Measurements from ENCODE around the gene TMEM131.
"Not testable (repeated sequence)": the region's sequence is repeated elsewhere in the genome, so short reads cannot be mapped to it uniquely, and the experiment has no call there.

TMEM131 gene

GRCh38 chr2:98025481-98026037 lies 29.8 kb upstream of the TMEM131 start:
- H2AFZ ChIP-seq (ENCODE audit: low read depth, low read length): no peak overlapping the region
- no peak overlapping the region for H3K27ac ChIP-seq (ENCODE audit: low read length, poor library complexity, severe bottlenecking)
- H3K23ac ChIP-seq (ENCODE audit: low read length in 2 of 2): no peak overlapping the region
- H2BK120ac ChIP-seq (ENCODE audit: low read depth, low read length): no peak overlapping the region
- peaks cover under 1% of the 10 kb centered on the region for H3K9me3 ChIP-seq (ENCODE audit: control insufficient read depth, low read length)
- H3K4ac ChIP-seq (ENCODE audit: low read depth in 1 of 2, low read length in 2 of 2): no peak overlapping the region
- no peak overlapping the region for H3K9ac ChIP-seq (ENCODE audit: low read length)
- H4K8ac ChIP-seq (ENCODE audit: low read length): no peak overlapping the region
- H3K14ac ChIP-seq (ENCODE audit: low read length in 2 of 2): no peak overlapping the region
- H3K18ac ChIP-seq (ENCODE audit: low read depth in 1 of 2, low read length in 2 of 2): no peak overlapping the region
- no peak overlapping the region for H2AK5ac ChIP-seq (ENCODE audit: low read length, severe bottlenecking)
- peaks cover 6 to 12% of the 10 kb centered on the region in 2 experiments for H3K27me3 ChIP-seq (ENCODE audit: control insufficient read depth in 1 of 2, insufficient read depth in 1 of 2, low read length in 2 of 2)
- H2BK12ac ChIP-seq (ENCODE audit: low read length in 2 of 2): no peak overlapping the region
- no peak overlapping the region for H2BK5ac ChIP-seq (ENCODE audit: low read depth, low read length, poor library complexity, severe bottlenecking)
- H3K4me2 ChIP-seq (ENCODE audit: low read length, poor library complexity, severe bottlenecking): no peak overlapping the region
- no peak overlapping the region for H4K91ac ChIP-seq (ENCODE audit: low read length)
- no peaks in the 10 kb centered on the region for H3K79me1 ChIP-seq (replicated peaks; ENCODE audit: low read length, poor library complexity, severe bottlenecking)
- DNase-seq: no peak
- no peaks in the 10 kb centered on the region for H3K36me3 ChIP-seq (ENCODE audit: control insufficient read depth in 1 of 2, insufficient read depth in 2 of 2, low read depth in 1 of 2, low read length in 2 of 2)
- H2BK15ac ChIP-seq (ENCODE audit: low read depth, poor library complexity, severe bottlenecking): no peak overlapping the region
- H3K4me3 ChIP-seq (ENCODE audit: insufficient read depth in 1 of 2, low read depth in 1 of 2, low read length in 2 of 2): no peak overlapping the region
- no peaks in the 10 kb centered on the region for H3K4me1 ChIP-seq (ENCODE audit: control insufficient read depth, insufficient read depth, low read depth, low read length)

- not testable (repeated sequence) for H3K4ac ChIP-seq (ENCODE audit: low read depth in 1 of 2, low read length in 2 of 2); H3K79me1 ChIP-seq (replicated peaks; ENCODE audit: low read length, poor library complexity, severe bottlenecking); H4K91ac ChIP-seq (ENCODE audit: low read length); H2AFZ ChIP-seq (ENCODE audit: low read depth, low read length); H2AK5ac ChIP-seq (ENCODE audit: low read length, severe bottlenecking); H3K27ac ChIP-seq (ENCODE audit: low read length, poor library complexity, severe bottlenecking); H3K23ac ChIP-seq (ENCODE audit: low read length in 2 of 2); H2BK12ac ChIP-seq (ENCODE audit: low read length in 2 of 2); H3K14ac ChIP-seq (ENCODE audit: low read length in 2 of 2); H2BK120ac ChIP-seq (ENCODE audit: low read depth, low read length); H2BK15ac ChIP-seq (ENCODE audit: low read depth, poor library complexity, severe bottlenecking); H3K27me3 ChIP-seq (ENCODE audit: control insufficient read depth in 1 of 2, insufficient read depth in 1 of 2, low read length in 2 of 2); H2BK5ac ChIP-seq (ENCODE audit: low read depth, low read length, poor library complexity, severe bottlenecking); H3K36me3 ChIP-seq (ENCODE audit: control insufficient read depth in 1 of 2, insufficient read depth in 2 of 2, low read depth in 1 of 2, low read length in 2 of 2); H3K4me2 ChIP-seq (ENCODE audit: low read length, poor library complexity, severe bottlenecking); DNase-seq; H3K9ac ChIP-seq (ENCODE audit: low read length); H3K4me1 ChIP-seq (ENCODE audit: control insufficient read depth, insufficient read depth, low read depth, low read length); H3K4me3 ChIP-seq (ENCODE audit: insufficient read depth in 1 of 2, low read depth in 1 of 2, low read length in 2 of 2); H3K9me3 ChIP-seq (ENCODE audit: control insufficient read depth, low read length); H4K8ac ChIP-seq (ENCODE audit: low read length); H3K18ac ChIP-seq (ENCODE audit: low read depth in 1 of 2, low read length in 2 of 2)
- 91% methylated on average over 3 of the region's 3 CpGs for WGBS
Observed at GRCh38 chr2:98022067-98022466, 26.3 kb upstream of the TMEM131 start.

- Histone ChIP-seq H3K27me3 (ENCODE audit: control insufficient read depth in 1 of 2, insufficient read depth in 1 of 2, low read length in 2 of 2) (peaks cover 2 to 6% of the 10 kb centered on the region in 2 experiments), H3K36me3 (ENCODE audit: control insufficient read depth in 1 of 2, insufficient read depth in 2 of 2, low read depth in 1 of 2, low read length in 2 of 2) (no peaks in the 10 kb centered on the region), H2BK12ac (ENCODE audit: low read length in 2 of 2) (no peak overlapping the region), H3K4me3 (ENCODE audit: insufficient read depth in 1 of 2, low read depth in 1 of 2, low read length in 2 of 2) (no peak overlapping the region), H2BK15ac (ENCODE audit: low read depth, poor library complexity, severe bottlenecking) (no peak overlapping the region), H2AFZ (ENCODE audit: low read depth, low read length) (no peak overlapping the region), H3K27ac (ENCODE audit: low read length, poor library complexity, severe bottlenecking) (no peak overlapping the region), H3K4me2 (ENCODE audit: low read length, poor library complexity, severe bottlenecking) (no peak overlapping the region), H3K4me1 (ENCODE audit: control insufficient read depth, insufficient read depth, low read depth, low read length) (no peaks in the 10 kb centered on the region), H3K14ac (ENCODE audit: low read length in 2 of 2) (no peak overlapping the region), H2AK5ac (ENCODE audit: low read length, severe bottlenecking) (no peak overlapping the region), H3K9ac (ENCODE audit: low read length) (no peak overlapping the region), H4K91ac (ENCODE audit: low read length) (no peak overlapping the region), H3K9me3 (ENCODE audit: control insufficient read depth, low read length) (peaks cover 4% of the 10 kb centered on the region), H3K79me1 (replicated peaks; ENCODE audit: low read length, poor library complexity, severe bottlenecking) (no peaks in the 10 kb centered on the region), H3K23ac (ENCODE audit: low read length in 2 of 2) (no peak overlapping the region), H4K8ac (ENCODE audit: low read length) (no peak overlapping the region), H2BK120ac (ENCODE audit: low read depth, low read length) (no peak overlapping the region), H3K18ac (ENCODE audit: low read depth in 1 of 2, low read length in 2 of 2) (no peak overlapping the region), H2BK5ac (ENCODE audit: low read depth, low read length, poor library complexity, severe bottlenecking) (no peak overlapping the region), H3K4ac (ENCODE audit: low read depth in 1 of 2, low read length in 2 of 2) (no peak overlapping the region)
- DNase-seq: no peak
- WGBS: 84% methylated on average over 10 of the region's 11 CpGs
Observed at GRCh38 chr2:98020992-98021713, 25.4 kb upstream of the TMEM131 start.

GRCh38 chr2:98020516-98020915 lies 24.8 kb upstream of the TMEM131 start:
- no peak for DNase-seq
- Histone ChIP-seq H3K9me3 (ENCODE audit: control insufficient read depth, low read length) (peaks cover 4% of the 10 kb centered on the region), H2BK15ac (ENCODE audit: low read depth, poor library complexity, severe bottlenecking) (no peak overlapping the region), H3K27me3 (ENCODE audit: control insufficient read depth in 1 of 2, insufficient read depth in 1 of 2, low read length in 2 of 2) (peaks cover 0 to 6% of the 10 kb centered on the region in 2 experiments), H3K4ac (ENCODE audit: low read depth in 1 of 2, low read length in 2 of 2) (no peak overlapping the region), H2BK120ac (ENCODE audit: low read depth, low read length) (no peak overlapping the region), H2AFZ (ENCODE audit: low read depth, low read length) (no peak overlapping the region), H3K4me1 (ENCODE audit: control insufficient read depth, insufficient read depth, low read depth, low read length) (no peaks in the 10 kb centered on the region), H3K23ac (ENCODE audit: low read length in 2 of 2) (no peak overlapping the region), H3K79me1 (replicated peaks; ENCODE audit: low read length, poor library complexity, severe bottlenecking) (no peaks in the 10 kb centered on the region), H3K4me2 (ENCODE audit: low read length, poor library complexity, severe bottlenecking) (no peak overlapping the region), H4K8ac (ENCODE audit: low read length) (no peak overlapping the region), H3K18ac (ENCODE audit: low read depth in 1 of 2, low read length in 2 of 2) (no peak overlapping the region), H3K4me3 (ENCODE audit: insufficient read depth in 1 of 2, low read depth in 1 of 2, low read length in 2 of 2) (no peak overlapping the region), H3K36me3 (ENCODE audit: control insufficient read depth in 1 of 2, insufficient read depth in 2 of 2, low read depth in 1 of 2, low read length in 2 of 2) (no peaks in the 10 kb centered on the region), H2AK5ac (ENCODE audit: low read length, severe bottlenecking) (no peak overlapping the region), H4K91ac (ENCODE audit: low read length) (no peak overlapping the region), H2BK12ac (ENCODE audit: low read length in 2 of 2) (no peak overlapping the region), H3K27ac (ENCODE audit: low read length, poor library complexity, severe bottlenecking) (no peak overlapping the region), H3K9ac (ENCODE audit: low read length) (no peak overlapping the region), H3K14ac (ENCODE audit: low read length in 2 of 2) (no peak overlapping the region), H2BK5ac (ENCODE audit: low read depth, low read length, poor library complexity, severe bottlenecking) (no peak overlapping the region)
- 92% methylated on average over 6 of the region's 6 CpGs for WGBS
